SK-N-MC (cell line): ENCODE measurements around the gene C1orf74.

Source experiments
- EZH2 ChIP-seq: fragments of 200-600 bp; sonication (generic); IDR thresholded peaks from one replicate; pipeline ENCODE4 v1.6.1; 2017; ENCODE audit warnings: antibody characterized with exemption
- POLR2AphosphoS5 ChIP-seq: IDR thresholded peaks from 2 replicates; pipeline ENCODE4 v1.6.1; 2012; ENCODE audit warnings: mild to moderate bottlenecking, low read depth, low read length, borderline replicate concordance

- TF ChIP-seq EZH2: no peak
- no peak for TF ChIP-seq POLR2AphosphoS5
Measured at GRCh38 chr1:209749205-209749604, 35.2 kb downstream of the C1orf74 start.
